IMR-90 (cell line): ENCODE data around the gene AADACL4. TPM values are rescaled to one million over a fixed set of nuclear protein-coding genes. Genes with fewer than 3 reads are reported as not detected.

Experiments used
- ATAC-seq: fragments of 200-7000 bp; cut with Tn5 transposase; 2 replicates; pipeline ENCODE4 v1.9.1; 2020; ENCODE audit warnings: low read depth, mild to moderate bottlenecking, moderate library complexity
- BruUV-seq: library from RNA; stranded (reverse); fragments of 400-500 nt; replicated peaks from 2 replicates; lab custom pipeline; 2021; lab: Mats Ljungman, UMichigan
- CTCF ChIA-PET: fragments of 300-600 bp; formaldehyde crosslinking; extraction: SDS; loops from one replicate; lab custom pipeline; 2021; ENCODE audit warnings: antibody characterized with exemption; lab: Yijun Ruan, JAX
- POLR2A ChIA-PET: fragments of 300-600 bp; sonication (Branson Sonifier 250); formaldehyde crosslinking; loops from one replicate; lab custom pipeline; 2022; ENCODE audit warnings: antibody characterized with exemption; ENCODE audit not compliant: unreplicated experiment; lab: Charles Lee
- DNase-seq: peaks from one replicate; pipeline ENCODE4 v3.0.0; 2013
- H2AFZ ChIP-seq: replicated peaks from 2 replicates; pipeline ENCODE3; 2013; ENCODE audit warnings: low read length, mild to moderate bottlenecking; ENCODE audit not compliant: poor library complexity
- H2AK5ac ChIP-seq: 2 replicates; pipeline ENCODE4 v1.6.1; 2013; ENCODE audit warnings: low read depth, low read length, inconsistent platforms
- H2AK9ac ChIP-seq: replicated peaks from 2 replicates; pipeline ENCODE3; 2013; ENCODE audit warnings: mild to moderate bottlenecking, low read depth, low read length, moderate library complexity; ENCODE audit not compliant: poor library complexity
- H2BK120ac ChIP-seq: 2 replicates; pipeline ENCODE4 v1.6.1; 2013; ENCODE audit warnings: low read depth, low read length, inconsistent platforms
- H2BK15ac ChIP-seq: 3 replicates; pipeline ENCODE4 v1.6.1; 2013; ENCODE audit warnings: low read depth, low read length, inconsistent platforms
- H2BK20ac ChIP-seq: 2 replicates; pipeline ENCODE4 v1.6.1; 2013; ENCODE audit warnings: low read depth, mild to moderate bottlenecking, inconsistent platforms, low read length, moderate library complexity
- H2BK5ac ChIP-seq: 2 replicates; pipeline ENCODE4 v1.6.1; 2013; ENCODE audit warnings: mild to moderate bottlenecking, low read depth, low read length, inconsistent platforms; ENCODE audit not compliant: poor library complexity, severe bottlenecking
- H3K14ac ChIP-seq: replicated peaks from 2 replicates; pipeline ENCODE4 v1.6.1; 2013; ENCODE audit warnings: low read depth, low read length, inconsistent platforms
- H3K18ac ChIP-seq: 2 replicates; pipeline ENCODE4 v1.6.1; 2013; ENCODE audit warnings: low read depth, low read length, control low read depth
- H3K23ac ChIP-seq: 2 replicates; pipeline ENCODE4 v1.6.1; 2013; ENCODE audit warnings: low read depth, low read length, inconsistent platforms
- H3K27ac ChIP-seq: 2 replicates; pipeline ENCODE4 v1.5.1; 2013; ENCODE audit warnings: mild to moderate bottlenecking, control low read depth, low read length; ENCODE audit not compliant: insufficient read depth
- H3K27me3 ChIP-seq: 2 replicates; pipeline ENCODE4 v1.6.1; 2013; ENCODE audit warnings: low read length; ENCODE audit not compliant: control insufficient read depth, insufficient read depth
- H3K36me3 ChIP-seq: 2 replicates; pipeline ENCODE4 v1.6.1; 2013; ENCODE audit warnings: low read length, mixed read lengths; ENCODE audit not compliant: control insufficient read depth, insufficient read depth
- H3K4ac ChIP-seq: 2 replicates; pipeline ENCODE4 v1.6.1; 2013; ENCODE audit warnings: low read depth, low read length, inconsistent platforms
- H3K4me1 ChIP-seq: 2 replicates; pipeline ENCODE4 v1.6.1; 2013; ENCODE audit warnings: low read length, mixed read lengths; ENCODE audit not compliant: control insufficient read depth, insufficient read depth
- H3K4me2 ChIP-seq: 2 replicates; pipeline ENCODE4 v1.6.1; 2013; ENCODE audit warnings: low read depth, mild to moderate bottlenecking, control low read depth, low read length, moderate library complexity
- H3K4me3 ChIP-seq: 2 replicates; pipeline ENCODE4 v1.5.1; 2013; ENCODE audit warnings: low read depth, mild to moderate bottlenecking, control low read depth, low read length, moderate library complexity; ENCODE audit not compliant: insufficient read depth
- H3K56ac ChIP-seq: 2 replicates; pipeline ENCODE4 v1.6.1; 2013; ENCODE audit warnings: low read length, inconsistent platforms; ENCODE audit not compliant: insufficient read depth; ENCODE audit errors: extremely low read depth
- H3K79me1 ChIP-seq, 2 experiments: 2 replicates each; pipeline ENCODE4 v1.6.1; 2013; ENCODE audit warnings: low read length in 2 of 2, inconsistent platforms in 1 of 2, low read depth in 1 of 2
- H3K9ac ChIP-seq: 2 replicates; pipeline ENCODE4 v1.6.1; 2013; ENCODE audit warnings: low read depth, low read length, control low read depth
- H3K9me1 ChIP-seq: 2 replicates; pipeline ENCODE4 v1.6.1; 2013; ENCODE audit warnings: low read length, inconsistent platforms; ENCODE audit not compliant: insufficient read depth
- H3K9me3 ChIP-seq: 2 replicates; pipeline ENCODE4 v1.6.1; 2013; ENCODE audit warnings: low read length; ENCODE audit not compliant: control insufficient read depth, insufficient read depth
- H4K20me1 ChIP-seq: 2 replicates; pipeline ENCODE4 v1.6.1; 2013; ENCODE audit warnings: low read length, inconsistent platforms; ENCODE audit not compliant: insufficient read depth
- H4K5ac ChIP-seq: 2 replicates; pipeline ENCODE4 v1.6.1; 2013; ENCODE audit warnings: mild to moderate bottlenecking, low read depth, low read length, control low read depth
- H4K8ac ChIP-seq, 2 experiments: 2 replicates each; pipeline ENCODE4 v1.6.1; 2013; ENCODE audit warnings: low read depth in 2 of 2, low read length in 2 of 2, control low read depth in 1 of 2, inconsistent platforms in 1 of 2
- H4K91ac ChIP-seq: 2 replicates; pipeline ENCODE4 v1.6.1; 2013; ENCODE audit warnings: low read depth, low read length, inconsistent platforms; ENCODE audit not compliant: insufficient read depth
- BHLHE40 ChIP-seq: fragments of 150-350 bp; IDR thresholded peaks from 2 replicates; pipeline ENCODE4 v1.6.1; 2016; ENCODE audit warnings: mild to moderate bottlenecking, low read depth, low read length
- CEBPB ChIP-seq: IDR thresholded peaks from 2 replicates; pipeline ENCODE4 v1.6.1; 2012; ENCODE audit warnings: low read depth, low read length, improper control_type of control experiment
- MAFK ChIP-seq: IDR thresholded peaks from 2 replicates; pipeline ENCODE4 v1.6.1; 2012; ENCODE audit warnings: low read depth, low read length, improper control_type of control experiment
- MAZ ChIP-seq: IDR thresholded peaks from 2 replicates; pipeline ENCODE4 v1.6.1; 2012; ENCODE audit warnings: low read depth, mild to moderate bottlenecking, low read length, improper control_type of control experiment, moderate library complexity, borderline replicate concordance
- MXI1 ChIP-seq: IDR thresholded peaks from 2 replicates; pipeline ENCODE4 v1.6.1; 2012; ENCODE audit warnings: low read depth, mild to moderate bottlenecking, low read length, moderate library complexity, borderline replicate concordance
- NFE2L2 ChIP-seq: fragments of 150-350 bp; IDR thresholded peaks from 2 replicates; pipeline ENCODE4 v1.6.1; 2016; ENCODE audit warnings: low read depth, mild to moderate bottlenecking, low read length
- SMC3 ChIP-seq: fragments of 150-350 bp; IDR thresholded peaks from 2 replicates; pipeline ENCODE4 v1.6.1; 2016; ENCODE audit warnings: low read depth, mild to moderate bottlenecking, antibody characterized with exemption, low read length, moderate library complexity
- WGBS, 2 experiments: methylation state at CpG; one replicate each; pipeline versions ENCODE4 v1.1.5 to v1.1.7; 2013; ENCODE audit warnings: missing lambda C conversion rate in 2 of 2; ENCODE audit not compliant: insufficient read length in 1 of 2; ENCODE audit errors: extremely low coverage in 2 of 2; 5-methylcytosine and 5-hydroxymethylcytosine counted together
- dilution Hi-C: fragments of 300-500 bp; cut with HindIII; formaldehyde crosslinking; loops from one replicate; pipeline ENCODE4 v1.14.3; 2018; ENCODE audit warnings: low sequenced_read_pairs; ENCODE audit not compliant: unreplicated experiment
- in situ Hi-C: fragments of 300-500 bp; cut with MboI; formaldehyde crosslinking; loops from 3 replicates; pipeline ENCODE4 v1.14.3; 2019; ENCODE audit warnings: low sequenced_read_pairs, inconsistent platforms, mixed read lengths
- intact Hi-C: fragments of 100-400 bp; cut with micrococcal nuclease; formaldehyde crosslinking; loops from 2 replicates; pipeline ENCODE4 v1.10.0; 2022
- polyA plus RNA-seq, 3 experiments: library from polyadenylated mRNA; depleted of rRNA; stranded (reverse); fragments of >200 nt; gene quantifications; 2 replicates each; pipeline ENCODE4 v1.2.3, GENCODE V29; 2012; ENCODE audit warnings: low replicate concordance in 1 of 3
- total RNA-seq: library from RNA; depleted of rRNA; stranded (reverse); fragments of >200 nt; gene quantifications from 2 replicates; pipeline ENCODE4 v1.2.3, GENCODE V29; 2012

AADACL4 gene
- total and polyA plus RNA-seq, 2 of the 4 experiments (the other 2 are of a cell fraction) = not detected

DNA sequence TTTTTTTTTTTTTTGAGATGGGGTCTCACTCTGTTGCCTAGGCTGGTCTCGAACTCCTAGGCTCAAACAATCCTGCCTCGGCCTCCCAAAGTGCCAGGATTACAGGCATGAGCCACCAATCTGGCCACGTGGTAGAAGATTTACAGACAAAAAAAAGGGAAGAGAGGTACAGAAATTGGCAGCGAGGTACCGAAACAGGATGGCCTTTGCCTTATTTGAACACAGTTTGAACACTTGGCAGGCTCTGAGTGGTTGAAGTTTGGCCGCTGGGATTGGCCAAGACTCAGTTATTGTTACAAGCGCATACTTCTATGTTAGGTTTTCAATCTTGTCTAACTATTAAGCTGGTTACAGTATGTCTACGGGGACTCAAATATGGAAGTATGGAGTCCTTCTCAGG lies 6.2 kb upstream of the AADACL4 start (continued):
- TF ChIP-seq MAFK = no peak
- TF ChIP-seq SMC3 = no peak
- TF ChIP-seq BHLHE40 = no peak

DNA sequence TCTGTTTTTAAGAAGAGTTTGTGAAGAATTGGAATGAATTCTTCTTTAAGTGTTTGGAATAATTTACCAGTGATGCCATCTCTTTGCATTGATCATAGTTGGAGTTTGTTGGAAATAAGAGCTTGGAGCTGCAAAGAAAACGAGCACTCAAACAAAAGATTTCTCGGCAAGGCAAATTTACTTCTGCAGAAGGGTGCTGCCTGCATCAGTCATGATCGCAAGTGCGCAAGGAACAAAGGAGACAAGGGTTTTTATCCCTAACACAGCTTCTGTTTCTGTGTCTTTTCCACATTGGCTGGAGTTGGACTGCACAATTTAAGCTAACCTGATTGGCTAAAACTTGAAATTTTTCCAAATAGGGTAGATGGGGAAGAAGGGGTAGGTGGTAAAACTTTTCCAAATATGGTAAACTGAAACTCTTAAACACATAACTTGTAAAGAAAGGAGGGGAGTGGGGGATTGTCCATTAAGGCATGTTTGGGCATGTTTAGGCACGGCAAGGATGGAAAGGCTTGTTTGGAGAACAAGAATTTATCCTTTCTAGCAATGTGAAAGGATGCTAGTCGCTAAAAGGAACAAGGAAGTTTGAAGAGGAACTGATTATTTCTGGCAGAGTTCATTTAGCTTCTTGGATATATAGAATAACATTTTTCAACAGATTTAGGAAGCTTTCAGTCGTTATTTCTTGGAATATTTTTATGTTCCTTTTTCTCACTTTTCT lies 3.5 kb upstream of the AADACL4 start:
- Histone ChIP-seq H4K20me1 (no peaks in the 10 kb centered on the region), H2AK9ac (no peak overlapping the region), H3K4me2 (no peak overlapping the region), H2AFZ (no peak overlapping the region), H3K4me1 (peaks cover 3% of the 10 kb centered on the region; the same call in 1 of the 2 replicates), H3K56ac (no peak overlapping the region), H3K36me3 (no peaks in the 10 kb centered on the region), H2BK15ac (no peak overlapping the region), H3K9ac (no peak overlapping the region), H3K4ac (no peak overlapping the region), H3K27me3 (peaks cover 18% of the 10 kb centered on the region), H3K23ac (no peak overlapping the region), H3K79me1 (no peaks in the 10 kb centered on the region), H3K27ac (no peak overlapping the region), H3K18ac (no peak overlapping the region), H2BK120ac (no peak overlapping the region), H4K5ac (no peak overlapping the region), H4K91ac (no peak overlapping the region), H2BK5ac (no peak overlapping the region), H3K9me1 (no peaks in the 10 kb centered on the region), H3K14ac (no peak overlapping the region), H2BK20ac (no peak overlapping the region), H3K4me3 (no peak overlapping the region), H4K8ac (no peak overlapping the region), H3K9me3 (peaks cover 21% of the 10 kb centered on the region), H2AK5ac (no peak overlapping the region)
- dilution Hi-C loops = no loop called here
- intact Hi-C loops = no loop called here
- ATAC-seq (no peak), DNase-seq (no peak)
- WGBS, 2 experiments = no CpG with 5 or more reads among the region's 7 CpGs
- POLR2A ChIA-PET = no interaction called here
- in situ Hi-C loops = no loop called here
- CTCF ChIA-PET = interaction anchor here (0.8 kb wide), 1 partner anchor 19 kb away, joined by 3 read pairs; no protein-coding TSS in a partner anchor
- no TSS peak for BruUV-seq
- no peak for TF ChIP-seq NFE2L2
- TF ChIP-seq MAZ = no peak
- TF ChIP-seq CEBPB = no peak
- TF ChIP-seq MXI1 = no peak
